Colonic mucosa (tissue), 4 donors: ENCODE results near the gene PLCXD3. TPM values are rescaled to one million over a fixed set of nuclear protein-coding genes. Genes with fewer than 3 reads are reported as not detected.

Experiments used
- DNase-seq: peaks from one replicate; pipeline ENCODE4 v3.0.0-alpha.2; 2020
- H3K27ac ChIP-seq: fragments of 200-600 bp; one replicate; pipeline ENCODE4 v1.8.0; 2021
- H3K27me3 ChIP-seq: fragments of 200-600 bp; one replicate; pipeline ENCODE4 v1.8.0; 2021
- H3K36me3 ChIP-seq: fragments of 200-600 bp; one replicate; pipeline ENCODE4 v1.8.0; 2021
- H3K4me1 ChIP-seq: fragments of 200-600 bp; one replicate; pipeline ENCODE4 v1.8.0; 2021; ENCODE audit warnings: mild to moderate bottlenecking
- H3K4me3 ChIP-seq: fragments of 200-600 bp; one replicate; pipeline ENCODE4 v1.8.0; 2021
- H3K9ac ChIP-seq, 2 donors: one replicate each; pipeline ENCODE4 v1.7.0; 2013; ENCODE audit warnings: control low read depth in 2 of 2, low read depth in 2 of 2, low read length in 2 of 2
- H3K9me3 ChIP-seq: fragments of 200-600 bp; one replicate; pipeline ENCODE4 v1.8.0; 2021
- intact Hi-C: fragments of 100-400 bp; cut with DNase I; formaldehyde crosslinking; loops from one replicate; pipeline ENCODE4 v1.14.1; 2022
- total RNA-seq, 2 donors: library from RNA; stranded (reverse); fragmentation: NEBNext Ultra II Directional in 1 of 2; extraction: Animal tissue kit (Norgen Biotek cat#: 25700) in 1 of 2; gene quantifications; one replicate each; pipeline ENCODE4 v1.2.1, GENCODE V29; 2021
- TF ChIP-seq, protein P1 (sequence below): fragments of 200-600 bp; IDR thresholded peaks from one replicate; pipeline ENCODE4 v1.8.0; 2022; ENCODE audit warnings: antibody characterized with exemption, mild to moderate bottlenecking
- donor health status: healthy.
- donor health status: DM: no; HTN: no; CAD: no.
- donor health status: DM: no; HTN: no; CAD: no.

Gene PLCXD3
- total RNA-seq, 2 donors from 2014 or later = 0.47 to 0.80 TPM

DNA sequence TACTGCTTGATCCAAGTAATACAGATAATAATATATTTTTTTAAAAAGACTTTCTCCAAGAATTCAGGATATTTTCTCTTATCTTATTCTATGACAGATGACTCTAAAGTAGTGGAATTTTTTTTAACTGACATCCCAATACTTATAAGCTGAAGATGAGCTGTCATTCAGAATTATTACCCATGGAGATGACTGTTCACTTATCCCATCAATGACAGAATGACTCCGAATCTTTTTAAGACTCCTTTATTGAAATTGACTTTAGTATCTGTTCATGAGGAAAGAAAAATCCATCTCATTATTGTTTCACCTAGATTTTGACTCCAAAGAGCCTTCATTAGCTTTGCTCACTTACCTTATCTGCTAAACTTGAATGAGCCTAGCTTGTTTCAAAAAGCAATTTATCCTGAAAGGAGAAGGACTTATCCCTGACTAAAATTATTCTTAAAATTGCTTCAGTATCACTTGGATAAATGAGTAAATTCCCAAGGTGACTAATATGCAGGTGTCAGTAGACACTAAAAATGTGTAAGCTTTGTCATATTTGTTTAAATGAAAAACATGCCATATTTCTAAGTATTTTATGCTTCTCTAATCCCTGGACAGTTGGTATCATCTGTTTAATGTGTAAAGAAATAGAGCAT, 146.9 kb downstream of the PLCXD3 start:
- no peaks in the 10 kb centered on the region for H3K4me1 ChIP-seq
- H3K27ac ChIP-seq = no peak overlapping the region
- H3K9ac ChIP-seq = no peak overlapping the region
- TF ChIP-seq, protein P1, sequence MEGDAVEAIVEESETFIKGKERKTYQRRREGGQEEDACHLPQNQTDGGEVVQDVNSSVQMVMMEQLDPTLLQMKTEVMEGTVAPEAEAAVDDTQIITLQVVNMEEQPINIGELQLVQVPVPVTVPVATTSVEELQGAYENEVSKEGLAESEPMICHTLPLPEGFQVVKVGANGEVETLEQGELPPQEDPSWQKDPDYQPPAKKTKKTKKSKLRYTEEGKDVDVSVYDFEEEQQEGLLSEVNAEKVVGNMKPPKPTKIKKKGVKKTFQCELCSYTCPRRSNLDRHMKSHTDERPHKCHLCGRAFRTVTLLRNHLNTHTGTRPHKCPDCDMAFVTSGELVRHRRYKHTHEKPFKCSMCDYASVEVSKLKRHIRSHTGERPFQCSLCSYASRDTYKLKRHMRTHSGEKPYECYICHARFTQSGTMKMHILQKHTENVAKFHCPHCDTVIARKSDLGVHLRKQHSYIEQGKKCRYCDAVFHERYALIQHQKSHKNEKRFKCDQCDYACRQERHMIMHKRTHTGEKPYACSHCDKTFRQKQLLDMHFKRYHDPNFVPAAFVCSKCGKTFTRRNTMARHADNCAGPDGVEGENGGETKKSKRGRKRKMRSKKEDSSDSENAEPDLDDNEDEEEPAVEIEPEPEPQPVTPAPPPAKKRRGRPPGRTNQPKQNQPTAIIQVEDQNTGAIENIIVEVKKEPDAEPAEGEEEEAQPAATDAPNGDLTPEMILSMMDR = no peak
- H3K36me3 ChIP-seq = no peaks in the 10 kb centered on the region
- no peak overlapping the region for H3K4me3 ChIP-seq
- intact Hi-C loops = no loop called here
- no peak for DNase-seq
- H3K9me3 ChIP-seq = no peaks in the 10 kb centered on the region
- H3K27me3 ChIP-seq = no peaks in the 10 kb centered on the region

DNA sequence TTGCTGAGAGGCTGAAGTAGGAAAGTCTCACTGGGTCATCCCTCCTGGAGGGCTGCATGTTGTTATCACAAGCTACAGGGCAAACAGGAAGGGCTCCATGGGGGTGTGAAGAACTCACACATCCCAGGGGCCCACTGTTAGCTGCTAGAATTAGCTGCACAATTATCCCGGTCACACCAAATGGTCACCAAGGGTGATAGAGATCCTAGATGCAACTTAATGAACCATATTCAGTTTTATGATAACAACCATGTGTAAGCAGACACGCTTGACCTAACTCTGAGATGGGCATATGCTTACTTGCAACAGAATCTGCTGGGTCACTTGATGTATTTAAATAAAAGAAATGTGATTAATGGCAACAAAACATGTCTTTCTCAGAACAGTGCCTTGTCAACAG, 153.6 kb downstream of the PLCXD3 start:
- intact Hi-C loops = no loop called here
- H3K9ac ChIP-seq = no peak overlapping the region
- no peaks in the 10 kb centered on the region for H3K4me1 ChIP-seq
- no peaks in the 10 kb centered on the region for H3K27me3 ChIP-seq
- H3K36me3 ChIP-seq = no peaks in the 10 kb centered on the region
- no peak for DNase-seq
- H3K9me3 ChIP-seq = no peaks in the 10 kb centered on the region
- TF ChIP-seq, protein P1 = no peak
- H3K27ac ChIP-seq = no peak overlapping the region
- no peak overlapping the region for H3K4me3 ChIP-seq

DNA sequence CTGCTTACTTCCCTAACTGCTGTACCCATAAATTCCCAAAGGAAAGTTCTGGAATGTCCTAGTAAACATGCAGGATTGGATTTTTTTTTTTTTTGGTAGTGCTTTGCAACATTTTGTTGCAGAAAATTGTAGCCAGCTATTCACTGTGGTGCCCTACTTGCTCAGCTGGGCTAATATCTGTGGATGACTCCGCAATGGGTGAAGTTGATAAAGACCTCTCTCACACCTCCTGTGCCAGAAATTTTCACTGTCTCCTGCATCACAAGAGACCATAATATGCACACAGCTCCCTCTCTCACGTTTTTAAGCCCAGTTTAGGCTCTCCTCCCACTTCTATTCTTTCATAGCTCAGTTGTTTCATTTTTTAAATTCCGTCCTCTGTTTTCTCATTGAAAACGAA, 160.6 kb downstream of the PLCXD3 start:
- H3K4me1 ChIP-seq = no peaks in the 10 kb centered on the region
- H3K9ac ChIP-seq = no peak overlapping the region
- H3K4me3 ChIP-seq = no peak overlapping the region
- no peaks in the 10 kb centered on the region for H3K27me3 ChIP-seq
- no peak overlapping the region for H3K27ac ChIP-seq
- intact Hi-C loops = loop anchor here (5.0 kb wide), 1 partner anchor 448 kb away; no protein-coding TSS in a partner anchor
- TF ChIP-seq, protein P1 = no peak
- no peaks in the 10 kb centered on the region for H3K36me3 ChIP-seq
- no peak for DNase-seq
- H3K9me3 ChIP-seq = no peaks in the 10 kb centered on the region

DNA sequence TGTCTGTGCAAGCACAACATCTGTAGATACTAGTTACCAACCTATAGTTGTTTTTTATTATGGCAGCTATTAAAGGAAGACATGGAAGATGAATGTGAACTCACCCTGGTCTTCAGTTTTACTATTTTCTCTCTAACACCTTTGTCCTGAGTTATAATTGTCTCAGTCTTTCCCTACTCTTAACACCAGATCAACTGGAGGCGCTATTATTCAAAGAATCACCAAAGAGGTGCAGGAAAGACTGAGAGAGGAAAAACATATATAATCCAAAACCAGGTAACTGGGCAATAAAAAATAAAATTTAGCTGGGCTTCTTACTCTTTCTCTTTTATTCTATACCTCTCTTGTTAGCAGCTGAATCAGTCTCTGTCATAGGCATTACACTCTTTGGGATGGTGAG, 162.8 kb downstream of the PLCXD3 start:
- H3K4me3 ChIP-seq = no peak overlapping the region
- TF ChIP-seq, protein P1 = no peak
- no peak overlapping the region for H3K27ac ChIP-seq
- H3K27me3 ChIP-seq = no peaks in the 10 kb centered on the region
- no peaks in the 10 kb centered on the region for H3K36me3 ChIP-seq
- intact Hi-C loops = loop anchor here (5.0 kb wide), 1 partner anchor 445 kb away; no protein-coding TSS in a partner anchor
- H3K9me3 ChIP-seq = no peaks in the 10 kb centered on the region
- no peaks in the 10 kb centered on the region for H3K4me1 ChIP-seq
- no peak overlapping the region for H3K9ac ChIP-seq
- no peak for DNase-seq

DNA sequence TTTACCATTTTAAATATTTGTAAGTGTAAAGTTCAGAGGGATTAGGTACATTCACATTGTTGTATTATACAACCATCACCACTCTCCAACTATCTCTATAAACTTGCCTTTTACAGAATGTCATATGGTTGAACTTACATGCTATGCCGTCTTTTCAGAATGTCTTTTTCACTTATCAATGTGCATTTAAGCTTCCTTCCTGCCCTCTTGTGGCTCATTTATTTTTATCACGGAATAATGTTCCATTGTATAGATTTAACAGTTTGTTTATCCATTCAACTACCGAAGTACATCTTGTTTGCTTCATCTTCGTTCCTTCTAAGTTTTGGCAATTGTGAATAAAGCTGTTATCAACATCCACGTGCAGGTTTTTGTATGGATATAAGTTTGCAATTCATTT, 163.8 kb downstream of the PLCXD3 start:
- H3K4me1 ChIP-seq = no peaks in the 10 kb centered on the region
- no peak overlapping the region for H3K4me3 ChIP-seq
- H3K9me3 ChIP-seq = no peaks in the 10 kb centered on the region
- H3K9ac ChIP-seq = no peak overlapping the region
- TF ChIP-seq, protein P1 = no peak
- H3K27ac ChIP-seq = no peak overlapping the region
- intact Hi-C loops = loop anchor here (5.0 kb wide), 1 partner anchor 444 kb away; no protein-coding TSS in a partner anchor
- no peaks in the 10 kb centered on the region for H3K27me3 ChIP-seq
- DNase-seq = no peak
- H3K36me3 ChIP-seq = no peaks in the 10 kb centered on the region
